Measurements from ENCODE around the gene PLCE1. TPM values are rescaled to one million over a fixed set of nuclear protein-coding genes. Genes with fewer than 3 reads are reported as not detected.

Gene PLCE1
- total and polyA plus RNA-seq, 2 of the 8 experiments (the other 6 are each of a cell fraction or from before 2014, with no cell fraction given) = 0.05 to 0.06 TPM

DNA sequence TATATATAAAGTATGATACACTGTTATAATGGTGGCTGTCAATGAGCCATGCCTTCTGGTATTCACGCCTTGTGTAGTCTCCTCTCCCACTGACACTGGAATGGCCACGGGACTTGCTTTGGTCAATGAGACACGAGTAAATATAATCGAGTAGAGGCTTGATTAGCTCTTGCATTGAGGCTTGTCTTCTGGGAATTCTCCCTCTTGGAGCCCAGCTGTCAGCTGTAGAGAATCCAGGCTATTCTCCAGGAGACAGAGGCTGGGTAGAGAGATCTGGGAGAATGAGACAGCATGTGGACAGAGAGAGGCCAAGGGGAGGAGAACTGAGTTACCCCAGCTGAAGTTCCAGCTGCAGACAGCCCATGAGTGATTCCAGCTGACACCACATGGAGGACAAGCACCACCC, 25.2 kb upstream of the PLCE1 start:
- FAIRE-seq (no peak), DNase-seq (ENCODE audit: low read depth in 1 of 2, low spot score in 2 of 2) (no peak)
- Histone ChIP-seq H4K91ac (replicated peaks; ENCODE audit: insufficient read length, low read length) (no peak overlapping the region), H3K36me3 (ENCODE audit: control insufficient read depth in 2 of 4, insufficient read depth in 4 of 4, low read length in 3 of 4) (no peaks in the 10 kb centered on the region), H4K20me1 (replicated peaks in 1 of 2; ENCODE audit: control insufficient read depth in 1 of 2, insufficient read depth in 2 of 2, low read length in 2 of 2) (no peaks in the 10 kb centered on the region), H3K23me2 (ENCODE audit: low read depth, low read length) (no peaks in the 10 kb centered on the region), H4K8ac (ENCODE audit: extremely low read depth, insufficient read depth, low read length) (no peak overlapping the region), H2BK120ac (replicated peaks; ENCODE audit: low read depth, low read length) (no peak overlapping the region), H2BK5ac (ENCODE audit: low read depth, low read length) (no peak overlapping the region), H3K27me3 (replicated peaks in 1 of 4; ENCODE audit: control insufficient read depth in 3 of 4, extremely low read depth in 1 of 4, insufficient read depth in 3 of 4, low read length in 3 of 4) (no peaks in the 10 kb centered on the region), H3K4ac (replicated peaks; ENCODE audit: insufficient read length, low read depth, low read length) (no peak overlapping the region), H3K79me1 (ENCODE audit: low read depth, low read length) (no peaks in the 10 kb centered on the region), H2BK15ac (ENCODE audit: low read length) (no peak overlapping the region), H3K4me3 (ENCODE audit: extremely low read depth in 1 of 4, insufficient read depth in 2 of 4, low read depth in 3 of 4, low read length in 4 of 4) (no peak overlapping the region), H3K4me2 (ENCODE audit: insufficient read depth in 1 of 2, low read depth in 2 of 2, low read length in 2 of 2) (no peak overlapping the region), H3K56ac (replicated peaks; ENCODE audit: insufficient read length, low read depth, low read length) (no peak overlapping the region), H3K23ac (ENCODE audit: insufficient read length) (no peak overlapping the region), H2AK5ac (ENCODE audit: low read depth, low read length) (no peak overlapping the region), H3K27ac (ENCODE audit: low read depth, low read length) (no peak overlapping the region), H2AFZ (ENCODE audit: low read length) (no peak overlapping the region), H3K9me3 (ENCODE audit: insufficient read depth in 2 of 2, low read depth in 1 of 2, low read length in 1 of 2) (peaks cover 0 to 16% of the 10 kb centered on the region in 2 experiments; a peak in 2 of 4 replicates), H4K5ac (ENCODE audit: insufficient read length, low read depth, low read length) (no peak overlapping the region), H3K18ac (ENCODE audit: extremely low read depth, low read length) (no peak overlapping the region), H3K9ac (replicated peaks in 1 of 4; ENCODE audit: extremely low read depth in 1 of 4, low read depth in 3 of 4, low read length in 3 of 4) (no peak overlapping the region), H2BK12ac (ENCODE audit: low read depth, low read length) (no peak overlapping the region), H3K14ac (ENCODE audit: insufficient read length) (no peak overlapping the region), H3K4me1 (replicated peaks in 1 of 4; ENCODE audit: control insufficient read depth in 3 of 4, insufficient read depth in 4 of 4, low read length in 3 of 4) (no peaks in the 10 kb centered on the region), H3K79me2 (ENCODE audit: control insufficient read depth in 1 of 2, insufficient read depth in 2 of 2, low read length in 2 of 2) (no peaks in the 10 kb centered on the region), H2BK20ac (ENCODE audit: low read length) (no peak overlapping the region)
- TF ChIP-seq GTF2F1 (IDR thresholded peaks at IDR 0.05; ENCODE audit: borderline replicate concordance, low read depth, low read length) (no peak), NANOG (IDR thresholded peaks at IDR 0.05; ENCODE audit: insufficient read depth, low read depth, low read length, poor library complexity, severe bottlenecking) (no peak), SUZ12 (IDR thresholded peaks at IDR 0.05; ENCODE audit: low read length) (no peak), FOSL1 (IDR thresholded peaks at IDR 0.05; ENCODE audit: insufficient read depth, low read depth, low read length) (no peak), EZH2 (IDR thresholded peaks at IDR 0.05; ENCODE audit: low read depth, low read length, severe bottlenecking) (no peak), RAD21 (IDR thresholded peaks at IDR 0.05 in 1 of 2, conservative IDR thresholded peaks at IDR 0.05 in 1 of 2; ENCODE audit: low read depth in 2 of 2, low read length in 2 of 2) (no peak), SAP30 (IDR thresholded peaks at IDR 0.05; ENCODE audit: insufficient read depth, insufficient replicate concordance, low read length) (no peak)
- TF ChIP-seq, protein P1, sequence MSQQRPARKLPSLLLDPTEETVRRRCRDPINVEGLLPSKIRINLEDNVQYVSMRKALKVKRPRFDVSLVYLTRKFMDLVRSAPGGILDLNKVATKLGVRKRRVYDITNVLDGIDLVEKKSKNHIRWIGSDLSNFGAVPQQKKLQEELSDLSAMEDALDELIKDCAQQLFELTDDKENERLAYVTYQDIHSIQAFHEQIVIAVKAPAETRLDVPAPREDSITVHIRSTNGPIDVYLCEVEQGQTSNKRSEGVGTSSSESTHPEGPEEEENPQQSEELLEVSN (IDR thresholded peaks at IDR 0.05) = no peak
- TF ChIP-seq, protein P2, sequence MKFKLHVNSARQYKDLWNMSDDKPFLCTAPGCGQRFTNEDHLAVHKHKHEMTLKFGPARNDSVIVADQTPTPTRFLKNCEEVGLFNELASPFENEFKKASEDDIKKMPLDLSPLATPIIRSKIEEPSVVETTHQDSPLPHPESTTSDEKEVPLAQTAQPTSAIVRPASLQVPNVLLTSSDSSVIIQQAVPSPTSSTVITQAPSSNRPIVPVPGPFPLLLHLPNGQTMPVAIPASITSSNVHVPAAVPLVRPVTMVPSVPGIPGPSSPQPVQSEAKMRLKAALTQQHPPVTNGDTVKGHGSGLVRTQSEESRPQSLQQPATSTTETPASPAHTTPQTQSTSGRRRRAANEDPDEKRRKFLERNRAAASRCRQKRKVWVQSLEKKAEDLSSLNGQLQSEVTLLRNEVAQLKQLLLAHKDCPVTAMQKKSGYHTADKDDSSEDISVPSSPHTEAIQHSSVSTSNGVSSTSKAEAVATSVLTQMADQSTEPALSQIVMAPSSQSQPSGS (IDR thresholded peaks at IDR 0.05; ENCODE audit: low read length) = no peak
- POLR2A ChIA-PET (ENCODE audit: partially characterized antibody) = no interaction called here
- WGBS, 2 experiments (ENCODE audit: extremely low coverage in 1 of 2, insufficient coverage in 1 of 2, insufficient read length in 1 of 2, insufficient replicate concordance in 2 of 2, low coverage in 1 of 2, low lambda C conversion rate in 2 of 2, missing lambda C conversion rate in 1 of 2) = 91% methylated on average over 4 of the region's 4 CpGs; no CpG with 5 or more reads in 1 of the 2 experiments
- CTCF ChIA-PET (ENCODE audit: partially characterized antibody) = no interaction called here

Data from H1 (cell line).